H1 (cell line): ENCODE data around the gene CD7. TPM values are rescaled to one million over a fixed set of nuclear protein-coding genes. Genes with fewer than 3 reads are reported as not detected.

Source experiments
- CTCF ChIA-PET: fragments of 300-600 bp; sonication (Branson Sonifier 250); formaldehyde crosslinking; loops from one replicate; lab custom pipeline; 2021; ENCODE audit not compliant: partially characterized antibody; lab: Charles Lee
- POLR2A ChIA-PET: fragments of 300-600 bp; sonication (Branson Sonifier 250); formaldehyde crosslinking; loops from one replicate; lab custom pipeline; 2021; ENCODE audit warnings: inconsistent platforms; ENCODE audit not compliant: partially characterized antibody; lab: Charles Lee
- DNase-seq, 2 experiments: peaks; one replicate each; pipeline versions ENCODE4 v3.0.0 to v3.0.0-alpha.2; 2010 to 2022; ENCODE audit warnings: low spot score in 2 of 2, low read depth in 1 of 2, mixed read lengths in 1 of 2
- FAIRE-seq: peaks from 2 replicates; lab custom pipeline; 2011; peaks lifted over from hg19 to GRCh38; lab: Jason Lieb, UNC
- H2AFZ ChIP-seq: 2 replicates; pipeline ENCODE4 v1.8.1; 2012; ENCODE audit warnings: low read length, inconsistent platforms
- H2AK5ac ChIP-seq: 2 replicates; pipeline ENCODE4 v1.6.1; 2013; ENCODE audit warnings: low read depth, low read length
- H2BK120ac ChIP-seq: replicated peaks from 2 replicates; pipeline ENCODE3; 2013; ENCODE audit warnings: low read depth, low read length, inconsistent platforms
- H2BK12ac ChIP-seq: 2 replicates; pipeline ENCODE4 v1.6.1; 2013; ENCODE audit warnings: low read depth, low read length
- H2BK15ac ChIP-seq: 2 replicates; pipeline ENCODE4 v1.6.1; 2013; ENCODE audit warnings: low read length
- H2BK20ac ChIP-seq: 2 replicates; pipeline ENCODE4 v1.6.1; 2013; ENCODE audit warnings: low read length
- H2BK5ac ChIP-seq: 2 replicates; pipeline ENCODE4 v1.6.1; 2013; ENCODE audit warnings: low read depth, low read length
- H3K14ac ChIP-seq: 2 replicates; pipeline ENCODE4 v1.6.1; 2013; ENCODE audit warnings: inconsistent platforms; ENCODE audit not compliant: insufficient read length
- H3K18ac ChIP-seq: 2 replicates; pipeline ENCODE4 v1.6.1; 2013; ENCODE audit warnings: low read length; ENCODE audit errors: extremely low read depth
- H3K23ac ChIP-seq: 2 replicates; pipeline ENCODE4 v1.6.1; 2013; ENCODE audit warnings: inconsistent platforms; ENCODE audit not compliant: insufficient read length
- H3K23me2 ChIP-seq: 2 replicates; pipeline ENCODE4 v1.6.1; 2013; ENCODE audit warnings: low read depth, low read length
- H3K27ac ChIP-seq: 2 replicates; pipeline ENCODE4 v1.6.1; 2011; ENCODE audit warnings: low read depth, low read length, inconsistent platforms
- H3K27me3 ChIP-seq, 4 experiments: replicated peaks in 1 of 4; 1 replicate in 1 of 4; 2 replicates in 3 of 4; pipeline versions ENCODE4 v1.6.1 to v1.8.1; 2011 to 2013; ENCODE audit warnings: low read length in 3 of 4, mild to moderate bottlenecking in 3 of 4, inconsistent platforms in 2 of 4, mixed read lengths in 2 of 4, moderate library complexity in 1 of 4; ENCODE audit not compliant: control insufficient read depth in 3 of 4, insufficient read depth in 3 of 4; ENCODE audit errors: extremely low read depth in 1 of 4
- H3K36me3 ChIP-seq, 4 experiments: 2 replicates each; pipeline versions ENCODE4 v1.6.1 to v1.8.1; 2011 to 2013; ENCODE audit warnings: mild to moderate bottlenecking in 4 of 4, low read length in 3 of 4, moderate library complexity in 2 of 4, control low read depth in 1 of 4, inconsistent platforms in 1 of 4; ENCODE audit not compliant: insufficient read depth in 4 of 4, control insufficient read depth in 2 of 4
- H3K4ac ChIP-seq: replicated peaks from 2 replicates; pipeline ENCODE3; 2013; ENCODE audit warnings: low read length, low read depth, mixed read lengths, inconsistent platforms; ENCODE audit not compliant: insufficient read length
- H3K4me1 ChIP-seq, 4 experiments: replicated peaks in 1 of 4; 1 replicate in 1 of 4; 2 replicates in 3 of 4; pipeline versions ENCODE4 v1.6.1 to v1.8.1; 2011 to 2013; ENCODE audit warnings: low read length in 3 of 4, inconsistent platforms in 2 of 4, mixed read lengths in 1 of 4; ENCODE audit not compliant: insufficient read depth in 4 of 4, control insufficient read depth in 3 of 4
- H3K4me2 ChIP-seq, 2 experiments: 2 replicates each; pipeline versions ENCODE4 v1.6.1 to v1.8.1; 2011 to 2013; ENCODE audit warnings: low read depth in 2 of 2, low read length in 2 of 2, control low read depth in 1 of 2, inconsistent platforms in 1 of 2, mild to moderate bottlenecking in 1 of 2; ENCODE audit not compliant: insufficient read depth in 1 of 2
- H3K4me3 ChIP-seq, 4 experiments: fragments of 200-600, 300-600 bp in 1 of 4; sonication (generic), shearing (Covaris generic), sonication (Bioruptor Twin) in 1 of 4; 2 replicates each; pipeline versions ENCODE4 v1.5.1 to v1.8.1; 2011 to 2016; ENCODE audit warnings: low read length in 4 of 4, low read depth in 3 of 4, control low read depth in 2 of 4, inconsistent platforms in 2 of 4, mild to moderate bottlenecking in 2 of 4, mixed read lengths in 1 of 4, moderate library complexity in 1 of 4; ENCODE audit not compliant: insufficient read depth in 2 of 4; ENCODE audit errors: extremely low read depth in 1 of 4
- H3K56ac ChIP-seq: replicated peaks from 2 replicates; pipeline ENCODE3; 2013; ENCODE audit warnings: low read depth, mild to moderate bottlenecking, mixed read lengths, low read length, inconsistent platforms; ENCODE audit not compliant: insufficient read length
- H3K79me1 ChIP-seq: 2 replicates; pipeline ENCODE4 v1.6.1; 2013; ENCODE audit warnings: low read depth, low read length, control low read depth
- H3K79me2 ChIP-seq, 2 experiments: 2 replicates each; pipeline versions ENCODE4 v1.6.1 to v1.8.1; 2012 to 2013; ENCODE audit warnings: low read length in 2 of 2, mild to moderate bottlenecking in 2 of 2, inconsistent platforms in 1 of 2; ENCODE audit not compliant: insufficient read depth in 2 of 2, control insufficient read depth in 1 of 2
- H3K9ac ChIP-seq, 4 experiments: replicated peaks in 1 of 4; 1 replicate in 1 of 4; 2 replicates in 3 of 4; pipeline versions ENCODE4 v1.6.1 to v1.8.1; 2011 to 2013; ENCODE audit warnings: low read depth in 3 of 4, low read length in 3 of 4, control low read depth in 2 of 4, mild to moderate bottlenecking in 2 of 4, moderate library complexity in 2 of 4, inconsistent platforms in 1 of 4; ENCODE audit errors: extremely low read depth in 1 of 4
- H3K9me3 ChIP-seq, 2 experiments: 2 replicates each; pipeline versions ENCODE4 v1.6.1 to v1.8.1; 2012 to 2013; ENCODE audit warnings: mild to moderate bottlenecking in 2 of 2, moderate library complexity in 2 of 2, control low read depth in 1 of 2, inconsistent platforms in 1 of 2, low read depth in 1 of 2, low read length in 1 of 2, mixed read lengths in 1 of 2; ENCODE audit not compliant: insufficient read depth in 2 of 2
- H4K20me1 ChIP-seq, 2 experiments: replicated peaks in 1 of 2; 2 replicates each; pipeline versions ENCODE3 to v1.8.1; 2011 to 2013; ENCODE audit warnings: inconsistent platforms in 2 of 2, low read length in 2 of 2, mild to moderate bottlenecking in 1 of 2; ENCODE audit not compliant: insufficient read depth in 2 of 2, control insufficient read depth in 1 of 2
- H4K5ac ChIP-seq: 2 replicates; pipeline ENCODE4 v1.6.1; 2013; ENCODE audit warnings: low read length, low read depth, mixed read lengths, inconsistent platforms; ENCODE audit not compliant: insufficient read length
- H4K8ac ChIP-seq: 2 replicates; pipeline ENCODE4 v1.8.0; 2013; ENCODE audit warnings: mild to moderate bottlenecking, moderate library complexity, low read length, inconsistent platforms; ENCODE audit not compliant: insufficient read depth; ENCODE audit errors: extremely low read depth
- H4K91ac ChIP-seq: replicated peaks from 2 replicates; pipeline ENCODE3; 2013; ENCODE audit warnings: low read length, mixed read lengths, inconsistent platforms; ENCODE audit not compliant: insufficient read length
- ATF2 ChIP-seq: IDR thresholded peaks from 2 replicates; pipeline ENCODE4 v1.6.1; 2012; ENCODE audit warnings: low read length, inconsistent platforms
- ATF3 ChIP-seq: IDR thresholded peaks from 2 replicates; pipeline ENCODE4 v1.6.1; 2011; ENCODE audit warnings: low read depth, mild to moderate bottlenecking, low read length; ENCODE audit not compliant: insufficient read depth
- CTCF ChIP-seq, 3 experiments: IDR thresholded peaks; 1 replicate in 2 of 3; 2 replicates in 1 of 3; pipeline versions ENCODE4 v1.5.1 to v1.6.1; 2011; ENCODE audit warnings: low read length in 3 of 3, mild to moderate bottlenecking in 3 of 3, inconsistent platforms in 2 of 3, low read depth in 1 of 3, moderate library complexity in 1 of 3; ENCODE audit not compliant: insufficient read depth in 1 of 3; ENCODE audit errors: control extremely low read depth in 1 of 3
- RFX5 ChIP-seq: IDR thresholded peaks from 2 replicates; pipeline ENCODE4 v1.6.1; 2011; ENCODE audit warnings: low read depth, low read length, improper control_type of control experiment, borderline replicate concordance
- RNF2 ChIP-seq: fragments of 200-900, 300-1000 bp; sonication (generic); IDR thresholded peaks from 2 replicates; pipeline ENCODE4 v1.7.1; 2016; ENCODE audit warnings: borderline replicate concordance, low read depth, mild to moderate bottlenecking, antibody characterized with exemption, low read length; ENCODE audit not compliant: poor library complexity, severe bottlenecking; ENCODE audit errors: missing control alignments
- SIN3A ChIP-seq, 2 experiments: IDR thresholded peaks in 1 of 2; conservative IDR thresholded peaks in 1 of 2; 2 replicates each; pipeline ENCODE4 v1.6.1; 2011 to 2012; ENCODE audit warnings: low read length in 2 of 2, improper control_type of control experiment in 1 of 2, low read depth in 1 of 2, mild to moderate bottlenecking in 1 of 2
- TBP ChIP-seq: IDR thresholded peaks from 2 replicates; pipeline ENCODE4 v1.6.1; 2011; ENCODE audit warnings: low read depth, low read length, improper control_type of control experiment
- WGBS, 2 experiments: shearing (Covaris generic) in 1 of 2; methylation state at CpG; one replicate each; pipeline versions ENCODE4 v1.1.6 to v1.1.7; 2013 to 2015; ENCODE audit warnings: low lambda C conversion rate in 2 of 2, mixed read lengths in 2 of 2, inconsistent platforms in 1 of 2, low coverage in 1 of 2, missing lambda C conversion rate in 1 of 2; ENCODE audit not compliant: insufficient replicate concordance in 2 of 2, insufficient coverage in 1 of 2, insufficient read length in 1 of 2; ENCODE audit errors: extremely low coverage in 1 of 2, missing lambda C conversion rate in 1 of 2; 5-methylcytosine and 5-hydroxymethylcytosine counted together
- polyA plus RNA-seq, 7 experiments: library from polyadenylated mRNA; depleted of rRNA in 3 of 7; stranded (reverse) in 5 of 7; unstranded in 2 of 7; fragments of >200 nt in 5 of 7; fragments of 200-250 nt in 2 of 7; gene quantifications; 1 replicate in 5 of 7; 2 replicates in 1 of 7; 4 replicates in 1 of 7; pipeline versions ENCODE4 v1.2.1 to v1.2.3, GENCODE V29; 2011 to 2013; ENCODE audit warnings: missing spikeins in 2 of 7, mixed read lengths in 2 of 7
- total RNA-seq: library from RNA; stranded (reverse); fragmentation: NEBNext Ultra II Directional; extraction: Animal tissue kit (Norgen Biotek cat#: 25700); gene quantifications from 2 replicates; pipeline ENCODE4 v1.2.1, GENCODE V29; 2021

Gene CD7
- total and polyA plus RNA-seq, 2 of the 8 experiments (the other 6 are each of a cell fraction or from before 2014, with no cell fraction given), result 0.83 to 0.86 TPM

- no peak overlapping the region for H3K4me3 ChIP-seq
- H3K27me3 ChIP-seq, result peaks cover 0 to 5% (median 5%) of the 10 kb centered on the region in 4 experiments; a peak in 3 of 7 replicates
- H2BK20ac ChIP-seq, result no peak overlapping the region
- no peaks in the 10 kb centered on the region; the same call in 1 of the 2 replicates for H3K79me1 ChIP-seq
- peaks cover 0 to 11% of the 10 kb centered on the region in 2 experiments for H4K20me1 ChIP-seq
- H3K36me3 ChIP-seq, result no peaks in the 10 kb centered on the region; a peak in 1 of 8 replicates
- H3K4ac ChIP-seq, result no peak overlapping the region
- no peak overlapping the region for H2AFZ ChIP-seq
- H3K14ac ChIP-seq, result no peak overlapping the region
- H3K27ac ChIP-seq, result no peak overlapping the region
- no peak overlapping the region for H3K4me2 ChIP-seq
- H4K8ac ChIP-seq, result peak overlapping the region; percentile 15; the same call in 1 of the 2 replicates
- H2BK15ac ChIP-seq, result no peak overlapping the region
- ChIA-PET CTCF (no interaction called here), POLR2A (interaction anchor here (0.9 kb wide), 1 partner anchor 14 kb away, joined by 4 read pairs; no protein-coding TSS in a partner anchor)
- DNase-seq (no peak), FAIRE-seq (no peak)
- H3K79me2 ChIP-seq, result no peaks in the 10 kb centered on the region
- no peak overlapping the region for H3K56ac ChIP-seq
- H2AK5ac ChIP-seq, result no peak overlapping the region; the same call in 1 of the 2 replicates
- no peak overlapping the region for H2BK5ac ChIP-seq
- H3K9me3 ChIP-seq, result no peaks in the 10 kb centered on the region
- H3K23ac ChIP-seq, result no peak overlapping the region
- H3K18ac ChIP-seq, result no peak overlapping the region
- no peak overlapping the region for H2BK12ac ChIP-seq
- H4K5ac ChIP-seq, result no peak overlapping the region
- WGBS, 2 experiments, result 82% methylated on average over 9 of the region's 9 CpGs; no CpG with 5 or more reads in 1 of the 2 experiments
- H3K9ac ChIP-seq, result no peak overlapping the region
- peaks cover 2% of the 10 kb centered on the region; the same call in 1 of the 2 replicates for H3K23me2 ChIP-seq
- H4K91ac ChIP-seq, result peak overlapping the region; percentile 23
- peaks cover 0 to 17% (median 7%) of the 10 kb centered on the region in 4 experiments; a peak in 6 of 7 replicates for H3K4me1 ChIP-seq
- H2BK120ac ChIP-seq, result no peak overlapping the region
- TF ChIP-seq TBP (no peak), CTCF (IDR thresholded peaks at IDR 0.05; ENCODE audit: control extremely low read depth in 1 of 3, insufficient read depth in 1 of 3, low read depth in 1 of 3, low read length in 3 of 3) (no peak), ATF3 (no peak), RFX5 (no peak), ATF2 (no peak), SIN3A (conservative IDR thresholded peaks at IDR 0.05 in 1 of 2, IDR thresholded peaks at IDR 0.05 in 1 of 2; ENCODE audit: low read depth in 1 of 2, low read length in 2 of 2) (no peak), RNF2 (no peak)
These were observed 39.1 kb downstream of the CD7 start for GRCh38 chr17:82278308-82278707.
